HG02623 (cell line): Measurements from ENCODE around the gene NDUFB6.
"Not testable (repeated sequence)": the region's sequence is repeated elsewhere in the genome, so short reads cannot be mapped to it uniquely, and the experiment has no call there.

ENCODE experiments used
- ATAC-seq: cut with Tn5 transposase; IDR thresholded peaks from one replicate; pipeline ENCODE4 v1.9.1; 2021; ENCODE audit warnings: moderate library complexity; ENCODE audit not compliant: unreplicated experiment

NDUFB6 gene

GRCh38 chr9:32571969-32572899 is 725 bp downstream of the NDUFB6 start:
- peak; percentile 88 for ATAC-seq

DNA sequence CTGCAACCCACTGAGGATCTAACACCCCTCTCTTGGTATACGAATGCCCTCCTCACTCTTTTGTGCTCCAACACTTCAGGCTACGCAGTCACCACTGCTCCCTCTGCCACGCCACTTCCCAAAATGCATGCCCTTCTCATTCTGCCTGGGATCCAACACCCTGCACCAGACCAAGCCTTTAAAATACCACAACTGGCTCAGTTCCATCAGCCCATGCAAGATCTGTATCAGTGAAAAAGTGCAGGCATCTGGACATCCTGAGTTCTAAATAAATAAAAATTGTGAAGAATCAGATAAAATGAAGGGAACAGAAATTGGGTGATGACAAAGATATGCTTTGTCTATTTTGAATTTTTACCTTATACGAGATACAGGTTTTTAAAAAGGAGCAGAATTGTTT is 2.7 kb downstream of the NDUFB6 start:
- no peak for ATAC-seq

- ATAC-seq: no peak
These were observed 6.2 kb downstream of the NDUFB6 start for GRCh38 chr9:32566770-32567169.

DNA sequence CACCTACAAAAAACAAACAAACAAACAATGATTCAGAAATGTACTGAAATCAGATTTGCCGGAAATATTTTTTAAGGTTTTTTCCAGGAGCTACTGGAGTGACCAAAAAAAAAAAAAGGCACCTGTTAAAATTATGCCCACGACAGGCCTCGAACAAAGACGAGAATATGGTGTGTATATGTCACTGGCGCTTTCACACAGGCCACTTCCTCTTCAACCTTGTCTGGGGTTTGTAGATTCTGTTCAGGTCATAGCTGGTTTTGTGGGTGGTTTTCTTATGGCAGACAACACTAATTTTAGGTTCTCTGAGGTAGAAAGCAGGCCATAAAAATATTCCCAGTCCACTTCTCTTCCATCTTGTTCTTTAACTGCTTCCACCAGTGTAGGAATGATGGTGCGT is 7.0 kb downstream of the NDUFB6 start:
- no peak for ATAC-seq

DNA sequence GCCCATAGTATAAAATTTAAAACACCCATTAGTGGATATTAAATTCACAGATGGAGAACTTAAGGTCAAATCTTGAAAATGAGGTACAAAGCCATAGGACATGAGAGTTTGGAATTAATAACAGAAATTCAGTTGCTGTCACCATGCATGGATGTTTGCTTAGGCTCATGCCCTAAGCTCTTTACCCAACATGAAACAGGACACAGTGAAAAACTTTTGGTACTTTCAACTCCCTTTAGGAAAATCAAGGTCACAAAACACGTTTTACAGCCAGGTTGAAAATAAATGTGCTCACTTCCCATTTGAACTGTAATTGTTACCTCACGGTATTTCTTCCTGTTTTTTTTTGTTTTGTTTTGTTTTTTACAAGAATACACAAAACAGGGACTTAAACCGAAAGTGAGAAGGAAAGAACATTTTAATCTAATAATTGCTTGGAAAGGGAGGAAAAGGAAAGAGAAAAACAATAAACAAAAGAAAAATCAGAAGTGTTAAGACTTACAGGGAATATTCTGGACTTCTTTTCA is 14.5 kb downstream of the NDUFB6 start:
- no peak for ATAC-seq

DNA sequence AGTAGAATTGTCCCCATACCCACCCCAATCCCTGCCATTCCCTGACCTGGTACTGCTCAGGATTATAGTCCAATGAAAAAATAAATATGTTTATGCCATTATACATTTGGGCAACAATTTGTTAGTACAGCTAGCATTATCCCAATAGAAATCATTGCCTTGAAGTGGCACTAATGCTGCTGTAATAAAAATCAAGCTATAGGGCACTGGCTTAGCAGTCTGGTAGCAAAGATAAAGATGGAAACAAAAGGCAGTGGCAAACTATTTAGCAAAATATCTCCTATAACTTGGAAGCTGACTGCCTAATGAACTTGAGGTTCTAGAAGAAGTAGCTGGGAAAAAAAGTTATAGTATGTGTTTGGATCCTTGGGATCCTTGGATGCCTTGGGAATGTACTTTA is 18.4 kb downstream of the NDUFB6 start:
- ATAC-seq: no peak

- ATAC-seq: no peak
These were observed 18.9 kb downstream of the NDUFB6 start for GRCh38 chr9:32554107-32554506.

DNA sequence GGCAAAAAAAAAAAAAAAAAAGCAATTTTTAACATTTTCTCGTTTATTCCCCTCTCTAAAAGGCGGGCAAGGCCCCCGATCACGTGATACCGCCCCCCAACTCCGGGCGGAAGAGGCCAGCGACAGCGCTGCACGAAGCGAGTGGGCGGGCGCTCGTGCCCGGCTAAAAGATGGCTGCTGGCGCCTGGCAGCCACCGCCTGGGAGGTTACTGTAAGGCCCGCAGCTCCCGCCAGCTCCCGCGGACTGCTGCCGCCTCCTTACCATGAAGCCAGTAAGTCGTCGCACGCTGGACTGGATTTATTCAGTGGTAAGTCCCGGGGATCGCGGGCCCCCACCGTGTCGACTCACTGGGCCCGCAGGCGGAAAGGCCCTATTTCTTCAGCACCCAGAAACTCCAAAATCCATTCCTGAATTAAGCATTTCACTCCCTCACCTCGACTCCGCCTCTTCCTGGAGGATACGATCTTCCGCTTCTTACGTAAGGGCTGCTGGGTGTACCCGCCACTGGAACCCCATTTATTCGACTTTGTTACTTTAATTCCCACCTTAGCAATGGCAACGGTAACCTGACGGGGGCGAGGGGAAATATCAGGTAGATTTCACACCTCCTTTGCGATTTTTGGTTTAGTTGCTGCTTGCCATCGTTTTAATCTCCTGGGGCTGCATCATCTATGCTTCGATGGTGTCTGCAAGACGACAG is 20.6 kb downstream of the NDUFB6 start, which contains the start of the genes SMIM27 and TOPORS:
Gene SMIM27, plus strand, starts transcription at position 156 of the 701 bp plus-strand sequence. Its CDS starts 108 bp downstream, at position 264.
Gene TOPORS, minus strand, starts transcription at position 415 of the 701 bp plus-strand sequence. Its CDS starts 150 bp downstream, at position 265.
- peak; percentile 64 for ATAC-seq

- ATAC-seq: peak; percentile 0
These were observed 21.5 kb downstream of the NDUFB6 start for GRCh38 chr9:32551276-32552051.

DNA sequence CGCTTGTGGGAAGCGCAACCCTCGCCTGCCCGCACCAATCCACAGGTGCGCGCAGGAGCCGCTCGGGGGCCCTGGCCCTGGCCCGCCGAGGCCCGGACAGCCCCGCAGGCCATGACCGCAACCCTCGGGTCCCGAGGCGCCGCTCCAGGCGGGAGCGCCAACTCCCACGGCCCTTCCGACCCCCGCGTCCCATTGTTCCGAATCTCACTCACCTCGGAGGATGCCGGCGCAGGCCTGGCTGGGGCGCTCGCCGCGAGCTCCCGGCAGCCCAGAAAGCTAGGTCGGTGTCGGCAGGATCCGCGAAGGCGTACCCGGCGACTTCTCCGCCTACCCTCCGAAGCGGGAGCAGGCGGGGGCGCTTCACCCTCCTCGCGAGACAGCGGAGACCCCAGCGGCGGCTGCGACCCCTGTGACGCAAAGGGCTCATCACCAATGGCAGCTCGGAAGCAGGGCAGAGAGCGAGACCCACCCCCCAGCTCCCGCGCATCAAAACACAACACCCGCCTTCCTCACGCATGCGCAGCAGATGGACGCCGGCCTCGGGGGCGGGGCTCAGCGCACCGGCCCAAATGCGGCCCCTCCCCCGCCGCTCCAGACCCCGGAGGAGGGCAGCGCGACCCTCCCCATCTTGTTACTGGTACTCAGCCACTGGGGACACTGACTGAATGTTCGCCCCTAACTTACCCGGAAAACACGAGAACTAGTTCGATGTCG is 22.2 kb downstream of the NDUFB6 start:
- ATAC-seq: peak; percentile 64

GRCh38 chr9:32550150-32550561 is 22.8 kb downstream of the NDUFB6 start:
- no peak for ATAC-seq

DNA sequence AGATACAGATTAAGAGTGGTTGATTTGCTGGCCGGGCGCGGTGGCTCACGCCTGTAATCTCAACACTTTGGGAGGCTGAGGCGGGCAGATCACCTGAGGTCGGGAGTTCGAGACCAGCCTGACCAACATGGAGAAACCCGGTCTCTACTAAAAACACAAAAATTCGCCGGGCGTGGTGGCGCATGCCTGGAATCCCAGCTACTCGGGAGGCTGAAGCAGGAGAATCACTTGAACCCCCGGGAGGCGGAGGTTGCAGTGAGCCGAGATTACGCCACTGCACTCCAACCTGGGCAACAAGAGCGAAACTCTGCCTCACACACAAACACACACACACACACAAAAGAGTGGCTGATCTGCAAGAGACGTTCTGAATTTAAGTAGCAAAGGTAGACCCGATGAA is 24.7 kb downstream of the NDUFB6 start:
- ATAC-seq: not testable (repeated sequence)

DNA sequence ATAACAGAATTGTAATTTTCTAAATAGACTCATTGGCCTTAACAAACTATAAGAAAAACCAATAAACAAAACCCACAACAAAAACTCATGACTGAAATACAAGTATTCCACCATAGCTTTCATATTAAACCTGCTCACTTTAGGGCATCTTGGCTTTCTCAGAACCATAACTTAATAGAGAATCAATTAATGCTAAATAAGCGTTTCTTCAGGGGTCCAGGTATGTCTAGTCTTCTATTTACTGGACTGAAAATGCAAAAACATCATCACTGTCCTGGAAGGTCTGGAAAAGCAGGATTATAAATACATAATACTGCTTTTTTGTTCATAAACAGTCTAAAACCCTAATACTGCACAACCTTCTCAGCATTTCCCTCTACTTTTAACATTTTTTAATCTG is 27.1 kb downstream of the NDUFB6 start:
- ATAC-seq: no peak

- no peak for ATAC-seq
These were observed 29.9 kb downstream of the NDUFB6 start for GRCh38 chr9:32543047-32543446.

DNA sequence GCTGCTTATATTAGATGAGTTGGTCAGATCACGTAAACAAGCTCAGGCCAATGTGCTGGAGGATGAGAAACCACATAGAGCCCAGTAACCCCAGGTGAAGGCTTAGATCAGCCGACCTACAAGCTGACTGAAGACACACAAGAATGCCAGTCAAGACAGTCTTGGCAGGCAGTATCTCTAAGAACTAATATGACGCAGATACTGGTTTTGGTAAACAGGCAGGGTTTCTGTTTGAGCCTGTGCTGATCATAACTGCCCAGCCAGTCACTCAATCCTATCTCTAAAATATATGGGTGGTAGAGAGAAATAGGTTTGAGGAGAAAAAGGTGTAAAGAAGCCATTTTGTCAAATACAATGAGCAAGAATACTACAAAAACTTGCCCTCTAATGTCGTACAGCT is 39.1 kb downstream of the NDUFB6 start:
- no peak for ATAC-seq

GRCh38 chr9:32533336-32533735 is 39.6 kb downstream of the NDUFB6 start:
- no peak for ATAC-seq

DNA sequence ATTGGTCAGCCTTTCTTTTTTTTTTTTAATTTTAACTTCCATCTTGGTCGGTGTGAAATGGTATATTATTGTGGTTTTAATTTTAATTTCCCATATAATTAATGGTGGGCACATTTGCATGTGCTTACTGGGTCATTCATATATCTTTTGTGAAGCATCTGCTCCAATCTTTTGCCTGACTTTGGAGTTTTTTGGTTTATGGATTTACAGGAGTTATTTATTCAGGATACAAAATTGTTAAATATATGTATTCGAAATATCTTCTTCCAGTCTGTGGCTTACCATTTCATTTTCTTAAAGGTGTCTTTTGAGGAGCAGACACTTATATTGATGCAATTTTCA is 46.3 kb downstream of the NDUFB6 start:
- no peak for ATAC-seq

GRCh38 chr9:32526041-32526706 is 46.8 kb downstream of the NDUFB6 start, which contains the start of gene RIGI:
Gene RIGI (minus strand): TSS chr9:32526196. CDS start chr9:32526166, 30 bp downstream.
- peak; percentile 51 for ATAC-seq

DNA sequence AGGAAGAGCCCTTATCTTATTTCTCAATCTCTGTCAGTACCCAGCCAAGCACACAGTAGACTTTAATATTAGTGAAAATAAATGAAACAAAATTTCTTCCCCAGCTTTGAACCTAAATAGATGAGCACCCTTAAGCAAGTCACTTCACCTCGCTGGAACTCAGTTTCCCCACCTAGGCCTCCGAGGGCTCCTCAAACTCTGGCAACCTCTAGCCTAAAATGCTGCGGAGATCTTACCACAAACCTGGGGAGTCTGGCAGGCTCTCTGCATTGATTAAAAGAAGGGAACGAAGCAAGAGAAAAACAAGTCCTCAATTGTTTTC is 47.3 kb downstream of the NDUFB6 start:
- ATAC-seq: no peak
